Gastroesophageal sphincter (tissue), 4 donors: ENCODE results near the gene SMIM22. TPM values are rescaled to one million over a fixed set of nuclear protein-coding genes. Genes with fewer than 3 reads are reported as not detected.

Experiments used
- ATAC-seq: fragments of 150-250 bp; one replicate; pipeline ENCODE4 v1.9.1; 2016; ENCODE audit warnings: mild to moderate bottlenecking, moderate library complexity
- H3K27ac ChIP-seq, 4 donors: fragments of 200-600 bp; sonication (generic) in 3 of 4; 1 replicate in 3 of 4; 2 replicates in 1 of 4; pipeline ENCODE4 v1.5.1; 2016 to 2019
- H3K27me3 ChIP-seq: fragments of 200-600 bp; sonication (generic); one replicate; pipeline ENCODE4 v1.5.1; 2019
- H3K36me3 ChIP-seq, 2 donors: fragments of 200-600 bp; sonication (generic); one replicate each; pipeline ENCODE4 v1.5.1; 2019; ENCODE audit warnings: control low read depth in 1 of 2
- H3K4me1 ChIP-seq, 3 donors: fragments of 200-600 bp; sonication (generic); 1 replicate in 2 of 3; 2 replicates in 1 of 3; pipeline ENCODE4 v1.5.1; 2016 to 2019; ENCODE audit warnings: control low read depth in 2 of 3
- H3K4me3 ChIP-seq, 2 donors: fragments of 200-600 bp; sonication (generic); one replicate each; pipeline ENCODE4 v1.5.1; 2019; ENCODE audit warnings: mild to moderate bottlenecking in 1 of 2, moderate library complexity in 1 of 2
- H3K9me3 ChIP-seq, 3 donors: fragments of 200-600 bp; sonication (generic); one replicate each; pipeline ENCODE4 v1.5.1; 2017 to 2019; ENCODE audit warnings: control low read depth in 2 of 3
- EP300 ChIP-seq: sonication (generic); formaldehyde crosslinking; IDR thresholded peaks from one replicate; pipeline ENCODE4 v1.6.1; 2017; ENCODE audit warnings: antibody characterized with exemption, mild to moderate bottlenecking
- POLR2A ChIP-seq, 2 donors: fragments of 450-650 bp; IDR thresholded peaks; one replicate each; pipeline ENCODE4 v1.6.1; 2017; ENCODE audit warnings: antibody characterized with exemption in 2 of 2, mild to moderate bottlenecking in 2 of 2, moderate library complexity in 1 of 2
- POLR2AphosphoS5 ChIP-seq: sonication (generic); formaldehyde crosslinking; IDR thresholded peaks from one replicate; pipeline ENCODE4 v1.6.1; 2017; ENCODE audit warnings: antibody characterized with exemption
- WGBS, 2 donors: methylation state at CpG; one replicate each; pipeline ENCODE4 v1.1.5; 2018; ENCODE audit warnings: low coverage in 1 of 2; 5-methylcytosine and 5-hydroxymethylcytosine counted together
- total RNA-seq, 4 donors: library from RNA; depleted of rRNA; stranded (reverse); fragments of >200 nt; gene quantifications; one replicate each; pipeline ENCODE4 v1.1.0, GENCODE V29; 2016
- TF ChIP-seq, protein P1 (sequence below), 4 experiments: fragments of 200-600 bp in 2 of 4; fragments of 450-650 bp in 2 of 4; sonication (generic) in 1 of 4; IDR thresholded peaks; one replicate each; pipeline ENCODE4 v1.5.1; 2017 to 2019; ENCODE audit warnings: antibody characterized with exemption in 4 of 4, mild to moderate bottlenecking in 2 of 4, moderate library complexity in 2 of 4

The SMIM22 gene
- total RNA-seq, 4 donors from 2014 or later: not detected

DNA sequence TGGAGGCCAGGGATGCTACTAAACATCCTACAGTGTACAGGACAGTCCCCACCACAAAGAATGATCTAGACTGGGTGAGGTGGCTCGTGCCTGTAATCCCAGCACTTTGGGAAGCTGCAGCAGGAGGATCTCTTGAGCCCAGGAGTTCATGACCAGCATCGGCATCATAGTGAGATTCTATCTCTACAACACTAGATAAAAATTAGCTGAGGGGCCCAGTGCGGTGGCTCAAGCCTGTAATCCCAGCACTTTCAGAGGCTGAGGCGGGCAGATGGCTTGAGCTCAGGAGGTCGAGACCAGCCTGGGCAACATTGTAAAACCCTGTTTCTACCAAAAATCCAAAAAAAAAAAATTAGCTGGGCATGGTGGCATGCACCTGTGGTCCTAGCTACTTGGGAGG, 22.8 kb upstream of the SMIM22 start:
- Histone ChIP-seq H3K9me3 (no peaks in the 10 kb centered on the region), H3K27me3 (no peaks in the 10 kb centered on the region), H3K4me1 (peaks cover 0 to 18% (median 6%) of the 10 kb centered on the region in 3 donors), H3K36me3 (no peaks in the 10 kb centered on the region), H3K4me3 (no peak overlapping the region), H3K27ac (no peak overlapping the region)
- ATAC-seq: no peak
- 70 to 75% methylated on average over 2 to 3 of the region's 5 CpGs for WGBS, 2 donors
- TF ChIP-seq EP300: no peak
- TF ChIP-seq POLR2AphosphoS5: no peak
- TF ChIP-seq, protein P1, sequence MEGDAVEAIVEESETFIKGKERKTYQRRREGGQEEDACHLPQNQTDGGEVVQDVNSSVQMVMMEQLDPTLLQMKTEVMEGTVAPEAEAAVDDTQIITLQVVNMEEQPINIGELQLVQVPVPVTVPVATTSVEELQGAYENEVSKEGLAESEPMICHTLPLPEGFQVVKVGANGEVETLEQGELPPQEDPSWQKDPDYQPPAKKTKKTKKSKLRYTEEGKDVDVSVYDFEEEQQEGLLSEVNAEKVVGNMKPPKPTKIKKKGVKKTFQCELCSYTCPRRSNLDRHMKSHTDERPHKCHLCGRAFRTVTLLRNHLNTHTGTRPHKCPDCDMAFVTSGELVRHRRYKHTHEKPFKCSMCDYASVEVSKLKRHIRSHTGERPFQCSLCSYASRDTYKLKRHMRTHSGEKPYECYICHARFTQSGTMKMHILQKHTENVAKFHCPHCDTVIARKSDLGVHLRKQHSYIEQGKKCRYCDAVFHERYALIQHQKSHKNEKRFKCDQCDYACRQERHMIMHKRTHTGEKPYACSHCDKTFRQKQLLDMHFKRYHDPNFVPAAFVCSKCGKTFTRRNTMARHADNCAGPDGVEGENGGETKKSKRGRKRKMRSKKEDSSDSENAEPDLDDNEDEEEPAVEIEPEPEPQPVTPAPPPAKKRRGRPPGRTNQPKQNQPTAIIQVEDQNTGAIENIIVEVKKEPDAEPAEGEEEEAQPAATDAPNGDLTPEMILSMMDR (IDR thresholded peaks at IDR 0.05): no peak
- no peak for TF ChIP-seq POLR2A (IDR thresholded peaks at IDR 0.05)

DNA sequence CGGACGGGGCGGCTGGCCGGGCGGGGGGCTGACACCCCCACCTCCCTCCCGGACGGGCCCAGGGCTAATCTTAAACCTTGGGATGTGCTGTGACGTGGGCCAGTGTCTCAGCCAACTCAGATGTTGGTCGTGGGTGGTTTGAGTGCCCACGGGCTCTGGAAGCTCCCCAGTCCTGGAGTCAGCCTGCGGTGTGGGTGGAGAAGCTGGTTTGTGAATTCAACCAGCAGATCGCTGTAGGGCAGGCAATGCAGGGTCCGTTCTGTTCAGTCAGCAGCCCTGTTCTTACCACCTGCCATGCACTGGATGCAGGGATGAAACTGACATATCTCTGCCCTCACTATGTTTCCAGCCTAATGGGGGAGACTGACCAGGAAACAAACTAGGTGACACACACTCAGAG, 20.2 kb upstream of the SMIM22 start:
- H3K9me3 ChIP-seq: no peaks in the 10 kb centered on the region
- H3K27ac ChIP-seq: no peak overlapping the region
- TF ChIP-seq EP300 (no peak), POLR2A (IDR thresholded peaks at IDR 0.05) (no peak), POLR2AphosphoS5 (no peak)
- TF ChIP-seq, protein P1 (IDR thresholded peaks at IDR 0.05): no peak
- no peaks in the 10 kb centered on the region for H3K36me3 ChIP-seq
- no peak overlapping the region for H3K4me3 ChIP-seq
- no peaks in the 10 kb centered on the region for H3K4me1 ChIP-seq
- ATAC-seq: no peak
- H3K27me3 ChIP-seq: no peaks in the 10 kb centered on the region
- 69% methylated on average over 3 of the region's 13 CpGs; no CpG with 5 or more reads in 1 of the 2 donors for WGBS, 2 donors

DNA sequence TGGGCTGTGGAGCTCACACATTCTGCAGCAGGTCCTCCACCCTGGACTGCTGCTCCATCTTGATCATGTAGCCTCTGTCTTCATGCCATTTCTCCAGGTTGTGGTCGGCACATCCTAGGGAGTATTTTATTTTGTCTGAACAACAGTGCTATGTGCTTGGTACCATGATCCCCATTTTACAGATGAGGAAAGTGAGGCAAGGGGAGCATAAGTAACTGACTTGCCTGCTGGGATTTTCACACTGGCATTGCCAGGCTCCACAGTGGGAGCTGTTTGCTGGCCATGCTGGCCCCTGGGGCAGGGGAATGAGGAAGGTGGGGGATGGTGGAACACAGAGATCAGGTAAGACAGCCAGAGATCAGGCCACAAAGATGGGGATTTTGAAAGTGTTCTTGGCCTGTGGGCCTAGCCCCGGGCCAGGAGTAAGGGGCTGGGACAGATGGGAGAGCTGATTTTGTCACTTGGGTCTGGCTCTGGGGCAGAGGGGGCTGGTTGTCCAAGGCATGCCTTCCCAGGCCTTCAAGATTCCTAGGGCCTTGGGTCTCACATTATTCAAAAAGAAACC, 18.9 kb upstream of the SMIM22 start:
- Histone ChIP-seq H3K27me3 (no peaks in the 10 kb centered on the region), H3K27ac (no peak overlapping the region), H3K4me3 (no peak overlapping the region), H3K9me3 (no peaks in the 10 kb centered on the region), H3K4me1 (no peaks in the 10 kb centered on the region), H3K36me3 (no peaks in the 10 kb centered on the region)
- TF ChIP-seq, protein P1 (IDR thresholded peaks at IDR 0.05): no peak
- no peak for ATAC-seq
- 100% methylated on average over 1 of the region's 2 CpGs; no CpG with 5 or more reads in 1 of the 2 donors for WGBS, 2 donors

DNA sequence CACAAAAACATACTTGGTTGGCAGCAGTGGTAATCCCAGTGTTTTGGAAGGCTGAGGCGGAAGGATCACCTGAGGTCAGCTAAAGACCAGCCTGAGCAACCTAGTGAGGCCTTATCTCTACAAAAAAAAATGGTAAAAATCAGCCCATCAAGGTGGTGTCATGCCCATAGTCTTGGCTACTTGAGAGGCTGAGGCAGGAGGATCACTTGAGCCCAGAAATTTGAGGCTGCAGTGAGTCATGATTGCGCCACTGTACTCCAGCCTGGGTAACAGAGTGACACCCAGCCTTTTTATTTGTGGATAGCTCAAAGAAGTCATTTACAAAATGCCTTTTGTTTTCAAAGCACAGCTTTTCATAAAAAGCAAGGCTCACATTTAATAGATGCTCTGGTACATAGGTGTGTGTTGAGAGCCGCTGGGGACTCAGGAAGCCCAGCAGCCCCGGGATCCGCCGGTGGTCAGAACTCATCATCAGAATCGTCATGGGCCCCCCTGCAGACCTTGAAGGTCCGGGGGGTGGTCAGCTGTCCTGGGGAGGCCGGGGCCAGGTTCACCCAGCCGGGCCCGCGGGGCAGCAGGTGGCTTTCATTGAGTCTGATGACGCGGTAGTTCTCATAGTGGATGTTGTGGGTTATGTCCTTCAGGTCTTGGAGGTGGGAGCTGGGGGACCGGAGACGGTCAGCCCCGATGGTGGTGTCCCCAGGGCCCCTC, 17.7 kb upstream of the SMIM22 start:
- Histone ChIP-seq H3K4me1 (no peaks in the 10 kb centered on the region), H3K36me3 (no peaks in the 10 kb centered on the region), H3K27me3 (no peaks in the 10 kb centered on the region), H3K4me3 (no peak overlapping the region), H3K27ac (no peak overlapping the region), H3K9me3 (no peaks in the 10 kb centered on the region)
- TF ChIP-seq EP300 (no peak), POLR2A (IDR thresholded peaks at IDR 0.05) (no peak), POLR2AphosphoS5 (no peak)
- TF ChIP-seq, protein P1 (IDR thresholded peaks at IDR 0.05): no peak
- WGBS, 2 donors: 86% methylated on average over 5 of the region's 17 CpGs; no CpG with 5 or more reads in 1 of the 2 donors
- ATAC-seq: no peak

DNA sequence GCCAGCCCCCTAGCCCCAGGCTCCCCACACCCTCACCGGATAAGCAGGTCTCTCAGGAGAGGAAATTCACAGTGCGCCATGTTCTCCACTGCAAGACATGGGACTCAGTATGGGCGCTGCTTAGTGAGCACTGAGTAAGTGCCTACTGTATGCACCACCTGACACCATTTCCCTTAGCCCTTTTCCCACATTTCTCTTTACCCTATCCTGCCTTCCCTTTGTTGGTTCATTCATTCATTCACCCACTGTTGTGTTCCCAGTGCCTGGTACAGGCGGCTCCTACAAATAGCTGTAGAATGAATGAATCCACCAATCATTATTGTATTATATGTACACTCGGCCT, 17.1 kb upstream of the SMIM22 start:
- H3K4me3 ChIP-seq: no peak overlapping the region
- TF ChIP-seq EP300: no peak
- TF ChIP-seq, protein P1 (IDR thresholded peaks at IDR 0.05): no peak
- TF ChIP-seq POLR2AphosphoS5: no peak
- TF ChIP-seq POLR2A (IDR thresholded peaks at IDR 0.05): no peak
- H3K27me3 ChIP-seq: no peaks in the 10 kb centered on the region
- no peak for ATAC-seq
- no peaks in the 10 kb centered on the region for H3K4me1 ChIP-seq
- 83 to 87% methylated on average over 2 to 5 of the region's 5 CpGs for WGBS, 2 donors
- H3K27ac ChIP-seq: no peak overlapping the region
- H3K9me3 ChIP-seq: no peaks in the 10 kb centered on the region
- no peaks in the 10 kb centered on the region for H3K36me3 ChIP-seq
